NCI-H526 (cell line): Measurements from ENCODE around the gene EIF4A3.
A peak's percentile ranks its signal among the peaks of the same experiment; 100 is the strongest.
"Not testable (repeated sequence)": the region's sequence is repeated elsewhere in the genome, so short reads cannot be mapped to it uniquely, and the experiment has no call there.

Experiments
- DNase-seq, 2 experiments: peaks; one replicate each; lab custom pipeline; 2025; lab: John Stamatoyannopoulos, UW

The EIF4A3 gene

DNA sequence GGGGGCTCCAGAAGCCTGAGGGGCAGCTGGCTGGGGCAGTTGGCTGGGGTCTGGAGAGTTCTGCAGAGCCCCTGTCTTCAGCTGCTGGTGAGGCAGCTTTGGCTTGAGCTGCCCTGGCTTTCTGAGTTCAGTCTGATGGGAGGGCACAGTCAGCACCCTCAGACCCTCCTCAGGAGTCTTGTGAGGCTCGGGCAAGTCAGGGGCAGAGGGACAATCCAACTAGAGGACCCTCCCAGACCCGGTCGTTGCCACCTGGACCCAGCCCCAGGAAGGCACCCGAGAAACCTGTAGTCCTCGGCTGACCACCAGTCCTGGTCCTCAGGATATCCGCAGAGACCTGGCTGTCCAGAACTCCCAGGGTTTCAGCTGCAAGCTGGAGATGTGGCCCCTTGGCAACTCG, 24.8 kb upstream of the EIF4A3 start:
- no peak for DNase-seq

DNA sequence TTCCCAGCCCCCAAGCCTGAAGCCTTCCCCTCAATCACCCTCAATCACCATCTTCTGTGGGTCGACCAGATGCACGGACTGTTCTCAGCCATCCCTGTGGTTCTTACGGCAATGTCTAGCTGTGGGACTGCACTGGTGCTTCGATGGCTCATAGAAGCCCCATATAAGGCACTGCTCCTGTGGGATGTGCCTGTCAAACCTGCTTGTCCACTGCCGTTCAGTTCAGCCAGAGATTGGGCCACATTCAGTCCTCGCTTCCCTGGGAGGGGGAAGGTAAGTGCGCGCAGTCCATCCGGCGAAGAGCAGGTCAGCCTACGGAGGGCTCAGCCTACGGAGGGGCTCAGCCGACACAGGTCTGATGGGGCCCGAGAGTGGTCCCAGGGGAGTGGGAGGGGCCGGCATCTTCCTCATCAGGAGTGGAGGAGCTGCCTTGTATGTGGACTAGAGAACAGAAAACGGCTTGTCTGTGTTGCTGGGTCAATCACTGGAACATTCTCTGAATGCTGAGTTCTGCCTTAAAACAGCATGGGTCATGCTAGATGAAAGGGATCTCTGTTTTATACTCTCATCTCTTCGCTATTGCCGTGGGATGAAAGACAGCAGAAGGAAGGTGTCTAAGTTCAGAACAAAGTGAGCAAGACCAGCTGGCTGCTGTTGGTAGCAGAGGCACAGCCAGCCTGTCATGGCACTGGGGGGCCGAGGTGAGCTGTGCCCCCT, 23.0 kb upstream of the EIF4A3 start, which contains the start of gene CARD14:
CARD14 (plus strand) TSS at position 247 of the 717 bp plus-strand sequence. CDS start 11,409 bp downstream, outside the sequence.
- DNase-seq = peak; percentile 44 to 68

DNA sequence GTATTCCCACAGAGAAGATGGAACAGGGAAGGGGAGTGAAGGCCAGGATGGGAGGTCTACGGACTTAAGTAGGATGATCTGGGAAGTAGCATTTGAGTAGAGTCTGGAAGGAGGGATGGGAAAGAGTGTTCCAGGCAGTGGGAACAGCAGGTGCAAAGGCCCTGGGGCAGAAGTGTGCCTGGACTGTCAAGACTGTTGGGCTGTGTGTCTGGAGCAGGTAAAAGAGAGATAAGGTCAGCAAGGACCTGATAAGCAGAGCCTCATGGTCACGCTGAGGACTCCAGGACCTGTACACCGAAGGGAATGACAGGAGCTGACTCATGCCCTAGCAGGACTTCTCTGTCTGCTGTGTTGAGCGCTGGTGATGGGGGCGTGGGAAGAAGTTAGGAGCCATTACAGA, 22.2 kb upstream of the EIF4A3 start:
- no peak for DNase-seq

DNA sequence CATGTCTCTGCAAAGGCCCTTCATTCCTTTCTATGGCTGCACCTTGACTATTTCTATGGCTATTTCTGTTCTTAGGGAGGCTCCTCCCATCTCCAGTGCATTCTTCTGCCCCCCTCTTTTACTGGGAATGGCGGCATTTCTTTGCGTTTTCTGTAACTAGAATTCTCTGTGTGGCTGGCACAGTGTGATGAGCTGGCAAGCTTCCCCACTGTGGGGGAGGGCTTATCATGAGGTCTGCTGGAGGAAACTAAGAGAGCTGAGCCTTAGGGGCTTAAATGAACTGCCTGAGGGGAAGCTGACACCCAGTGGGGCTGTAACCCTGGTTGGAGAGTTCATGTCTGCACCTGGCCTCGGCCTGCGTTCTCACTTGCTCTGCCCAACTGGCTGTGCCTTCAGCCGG, 21.4 kb upstream of the EIF4A3 start:
- no peak for DNase-seq

DNA sequence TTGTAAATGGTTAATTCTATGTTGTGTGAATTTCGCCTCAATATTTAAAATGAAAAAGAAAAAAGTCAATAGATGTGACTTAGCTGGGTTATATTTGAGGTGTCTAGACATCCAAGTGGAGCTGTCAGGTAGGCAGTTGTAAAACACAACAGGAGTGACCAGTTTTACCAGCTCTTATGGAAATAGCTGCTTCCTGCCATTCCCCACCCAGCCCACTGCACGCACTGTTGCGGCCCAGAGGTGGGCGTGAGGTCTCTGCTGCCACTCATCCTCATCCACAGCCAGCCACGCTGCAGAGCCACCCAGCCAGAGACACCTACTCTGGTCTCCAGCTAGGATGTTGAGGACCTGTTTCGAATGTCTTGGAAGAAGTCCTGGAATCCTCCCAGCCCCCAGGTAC, 19.5 kb upstream of the EIF4A3 start:
- peak; percentile 48 to 77 for DNase-seq

DNA sequence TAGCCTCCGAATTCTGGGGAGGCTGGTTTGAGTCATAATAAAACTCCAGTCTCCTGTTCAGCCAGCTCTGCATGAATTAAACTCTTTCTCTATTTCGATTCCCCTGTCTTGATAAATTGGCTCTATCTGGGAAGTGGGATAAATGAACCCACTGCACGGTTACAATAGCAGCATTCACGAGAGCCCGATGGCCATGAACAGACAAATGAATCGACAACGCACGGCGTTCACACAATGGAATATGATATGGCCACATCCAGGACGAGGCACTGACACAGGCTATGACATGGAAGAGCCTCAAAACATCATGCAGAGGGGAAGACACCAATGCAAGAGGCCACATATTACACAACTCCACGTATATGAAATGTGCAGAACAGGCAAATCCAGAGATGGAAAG, 17.3 kb upstream of the EIF4A3 start:
- DNase-seq = no peak

DNA sequence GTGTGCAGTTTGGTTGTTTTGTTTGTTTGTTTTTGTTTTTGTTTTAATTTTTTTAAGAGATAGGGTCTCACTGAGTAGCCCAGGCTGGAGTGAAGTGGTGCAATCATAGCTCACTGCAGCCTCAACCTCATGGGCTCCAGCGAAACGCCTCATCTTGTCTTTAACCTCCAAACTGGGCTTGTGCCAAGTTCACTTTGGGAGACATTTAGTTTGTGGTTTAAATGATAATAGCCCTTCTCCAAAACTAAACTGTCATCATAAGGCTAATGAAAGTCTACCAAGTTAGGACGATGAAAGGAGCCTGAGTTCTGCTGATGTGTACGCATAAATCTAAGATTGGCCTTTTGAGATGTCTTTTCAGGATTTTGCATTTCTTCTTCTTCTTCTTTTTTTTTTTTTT, 16.4 kb upstream of the EIF4A3 start:
- DNase-seq = no peak

DNA sequence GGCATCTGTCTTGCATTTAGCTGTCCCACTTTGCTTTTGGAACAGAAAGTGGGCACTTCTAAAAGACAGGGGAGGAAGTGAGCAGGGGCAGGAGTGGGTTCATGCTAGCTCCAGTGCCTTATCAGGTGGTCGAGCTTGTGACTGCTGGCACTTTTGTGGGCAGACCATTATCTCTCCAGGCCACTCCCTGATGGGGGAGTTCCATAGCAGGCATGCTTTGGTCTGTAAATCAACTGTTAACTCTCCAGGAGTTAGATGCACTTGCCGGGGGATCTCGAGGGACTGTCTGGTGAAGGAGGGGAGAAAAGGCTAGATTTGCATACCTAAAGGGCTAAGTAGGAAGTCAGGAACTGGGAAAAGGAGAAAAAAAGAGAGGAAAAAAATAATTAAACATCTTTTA, 13.6 kb upstream of the EIF4A3 start:
- no peak for DNase-seq

DNA sequence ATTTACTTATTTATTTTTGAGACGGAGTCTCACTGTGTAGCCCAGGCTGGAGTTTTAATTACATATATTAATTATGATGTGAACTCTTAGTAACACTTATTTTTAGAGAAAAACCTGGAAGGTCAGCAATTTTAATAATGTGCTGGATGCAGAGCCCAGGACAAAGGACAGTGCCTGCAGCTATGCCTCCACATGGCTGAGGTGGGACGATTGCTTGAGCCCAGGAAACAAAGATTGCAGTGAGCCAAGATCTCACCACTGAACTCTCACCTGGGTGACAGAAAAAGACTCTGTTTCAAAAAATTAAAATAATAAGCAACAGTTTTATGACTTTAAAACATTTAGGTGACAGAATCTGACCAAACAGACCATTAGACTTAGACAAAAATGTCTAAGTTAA, 11.9 kb upstream of the EIF4A3 start:
- no peak for DNase-seq

DNA sequence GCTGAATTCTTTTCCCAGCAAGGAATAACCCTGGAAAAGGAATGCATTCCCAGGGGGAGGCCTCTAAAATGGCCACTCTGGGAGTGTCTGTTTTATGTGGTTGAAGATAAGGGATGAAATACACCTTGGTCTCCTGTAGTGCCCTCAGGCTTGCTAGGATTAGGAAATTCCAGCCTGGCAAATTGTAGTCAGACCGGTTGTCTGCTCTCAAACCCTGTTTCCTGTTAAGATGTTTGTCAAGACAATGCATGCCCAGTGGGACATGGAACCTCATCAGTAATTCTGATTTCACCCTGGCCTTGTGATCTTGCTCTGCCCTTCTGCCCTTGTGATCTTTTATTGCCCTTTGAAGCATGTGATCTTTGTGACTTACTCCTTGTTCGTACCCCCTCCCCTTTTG, 8.7 kb upstream of the EIF4A3 start:
- not testable (repeated sequence) for DNase-seq

DNA sequence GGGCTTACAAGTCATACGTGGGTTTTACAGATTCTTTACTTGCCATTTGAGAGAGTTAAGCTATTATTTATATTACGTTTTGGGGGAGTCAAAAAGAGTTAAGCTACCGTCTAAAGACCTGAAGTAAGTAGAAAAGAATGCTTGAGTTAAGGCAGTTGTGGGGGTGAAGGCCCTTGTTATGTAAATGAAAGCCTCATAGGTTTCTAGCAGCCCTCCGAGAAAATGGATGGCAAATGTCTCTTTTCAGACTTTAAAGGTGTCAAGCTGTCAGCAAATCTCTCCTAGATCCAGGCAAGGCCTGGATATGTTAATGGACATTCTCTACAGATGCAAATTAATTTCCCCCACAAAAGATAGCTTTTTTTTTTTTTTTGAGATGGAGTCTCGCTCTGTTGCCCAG, 7.2 kb upstream of the EIF4A3 start:
- DNase-seq = no peak

DNA sequence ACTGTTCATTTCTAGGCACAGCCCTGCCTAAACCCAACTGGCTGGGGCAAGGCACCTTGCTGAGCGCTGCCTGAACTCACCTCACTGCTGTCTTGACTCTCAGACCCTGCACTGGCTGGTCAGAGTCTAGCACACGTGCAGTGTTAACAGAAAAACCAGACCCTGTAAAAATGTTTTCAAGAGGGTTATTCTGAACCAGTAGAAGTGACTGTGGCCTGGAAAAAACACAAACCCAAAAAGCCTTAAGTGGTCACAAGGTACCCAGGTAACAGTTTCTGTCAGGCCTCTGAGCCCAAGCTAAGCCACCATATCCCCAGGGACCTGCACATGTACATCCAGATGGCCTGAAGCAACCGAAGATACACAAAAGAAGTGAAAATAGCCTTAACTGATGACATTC, 6.1 kb upstream of the EIF4A3 start:
- DNase-seq = no peak

DNA sequence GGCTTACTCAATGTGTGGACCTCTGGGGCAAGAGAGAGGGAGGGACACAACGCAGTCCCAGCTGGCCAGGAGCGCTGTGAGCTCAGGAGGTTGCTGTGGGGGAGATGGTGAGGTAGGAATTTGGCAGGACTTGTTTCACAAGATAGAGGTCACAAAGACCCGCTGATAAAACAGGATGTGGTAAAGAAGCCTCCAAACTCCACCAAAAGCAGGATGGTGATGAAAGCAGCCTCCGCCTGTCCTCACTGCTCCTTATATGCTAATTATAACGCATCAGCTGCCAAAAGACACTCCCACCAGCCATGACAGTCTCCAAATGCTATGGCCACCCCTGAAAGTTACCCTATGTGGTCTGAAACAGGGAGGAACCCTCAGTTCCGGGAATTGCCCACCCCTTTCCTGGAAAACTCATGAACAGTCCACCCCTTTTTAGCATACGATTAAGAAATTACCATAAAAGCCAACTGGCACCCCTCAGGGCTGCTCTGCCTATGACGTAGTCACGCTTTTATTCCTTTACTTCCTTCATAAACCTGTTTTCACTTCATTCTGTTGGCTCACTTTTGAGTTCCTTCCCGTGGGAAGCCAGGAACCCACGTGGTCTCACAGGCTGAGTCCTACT, 5.3 kb upstream of the EIF4A3 start:
- no peak for DNase-seq

DNA sequence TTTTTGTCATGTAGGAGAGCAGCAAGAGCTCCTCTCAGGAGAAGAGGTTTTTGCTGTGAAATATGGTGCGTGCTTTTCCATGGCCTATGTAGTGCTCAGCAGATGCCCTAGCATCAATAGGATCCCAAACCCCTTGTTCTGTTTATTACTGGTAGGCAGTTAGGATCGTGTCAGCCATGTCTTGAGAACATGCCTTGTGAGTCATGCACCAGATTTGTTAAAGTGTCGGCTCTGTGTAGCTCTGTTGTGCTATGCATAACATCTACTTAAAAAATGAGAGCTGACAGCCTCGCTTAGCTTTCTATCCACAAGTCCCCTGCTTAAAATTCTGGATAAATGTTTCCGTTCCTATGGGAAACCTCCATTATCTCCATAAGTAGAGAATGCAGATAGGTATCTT, 4.4 kb upstream of the EIF4A3 start:
- DNase-seq = no peak

DNA sequence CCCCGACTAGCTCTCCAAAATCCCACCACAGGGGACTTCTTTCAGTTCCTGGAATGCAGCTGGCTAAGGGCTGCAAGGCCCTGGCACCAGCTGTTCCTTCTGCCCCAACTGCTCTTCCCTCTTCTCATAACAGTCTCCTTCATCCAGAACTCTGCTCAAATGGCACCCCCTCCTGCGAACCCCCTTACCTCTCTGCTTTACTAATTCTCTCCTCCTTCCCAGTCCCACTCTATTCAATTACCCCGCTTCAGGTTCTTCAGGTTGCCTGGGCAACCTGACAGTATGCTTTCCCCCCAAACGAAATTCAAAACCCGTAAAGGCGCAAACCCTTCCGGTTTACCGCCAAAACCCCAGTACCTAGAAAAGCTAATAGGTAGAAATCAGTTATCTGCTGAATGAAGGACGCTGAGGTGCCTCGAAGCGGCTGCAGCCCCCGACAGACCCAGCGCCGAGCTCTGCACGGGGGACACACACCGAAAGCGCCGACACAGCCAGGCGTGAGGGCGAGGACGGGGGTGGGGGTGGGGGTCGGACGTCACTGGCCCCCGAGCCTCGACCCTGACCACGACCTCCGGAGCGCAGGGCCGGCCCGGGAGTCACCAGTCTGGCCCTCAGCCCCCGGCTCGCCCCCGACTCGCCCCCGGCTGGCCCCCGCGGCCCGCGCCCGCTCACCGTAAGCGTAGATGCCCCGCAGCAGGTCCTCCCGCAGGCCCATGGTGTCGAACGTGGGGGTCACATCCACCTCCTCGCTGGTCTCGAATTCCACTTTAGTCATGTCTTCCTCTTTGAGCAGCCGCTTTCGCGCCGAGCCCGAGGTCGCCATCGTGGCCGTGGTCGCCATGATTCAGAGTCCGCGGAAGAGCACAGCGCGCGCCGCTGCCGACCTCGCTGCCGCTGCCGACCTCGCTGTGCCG, 550 bp downstream of the EIF4A3 start:
- DNase-seq = peak in 1 of 2 experiments; percentile 52

DNA sequence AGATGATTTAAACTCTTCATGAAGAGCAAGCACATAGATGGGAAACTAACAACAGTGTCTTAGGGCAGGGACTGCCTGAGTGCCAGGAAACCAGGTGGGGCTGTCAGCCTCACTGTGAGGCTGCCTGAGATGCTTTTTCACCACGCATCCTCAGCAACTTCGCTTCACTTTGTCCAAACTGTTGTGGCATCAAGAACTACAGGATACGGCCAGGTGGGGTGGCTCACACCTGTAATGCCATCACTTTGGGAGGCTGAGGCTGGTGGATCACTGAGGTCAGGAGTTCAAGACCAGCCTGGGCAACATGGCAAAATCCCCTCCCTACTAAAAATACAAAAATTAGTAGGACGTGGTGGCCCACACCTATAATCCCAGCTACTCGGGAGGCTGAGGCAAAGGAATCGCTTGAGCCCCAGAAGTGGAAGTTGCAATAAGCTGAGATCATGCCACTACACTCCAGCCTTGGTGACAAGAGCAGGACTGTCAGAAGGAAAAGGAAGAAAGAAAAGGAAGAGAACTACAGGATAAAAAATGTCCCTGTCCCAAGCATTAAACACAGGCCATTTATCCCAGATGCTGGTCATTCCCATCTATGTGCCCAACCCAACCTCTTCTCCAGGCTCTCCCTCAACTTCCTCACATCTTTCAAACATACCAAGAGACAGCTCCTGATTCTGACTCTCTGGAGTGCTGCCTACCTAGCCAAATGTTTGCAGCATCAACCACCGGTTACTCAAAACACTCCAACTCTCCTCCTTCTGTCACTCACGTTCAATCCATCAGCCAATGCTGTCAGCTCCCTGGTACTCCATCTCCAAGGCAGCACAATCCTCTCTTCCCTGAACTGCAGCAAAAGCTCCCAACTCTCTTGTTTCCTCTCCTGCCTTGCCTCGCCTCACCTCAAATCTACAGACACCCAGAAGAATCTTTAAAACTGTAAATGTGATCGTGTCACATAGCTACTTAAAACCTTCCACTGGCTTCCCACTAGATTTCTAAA, 1.6 kb downstream of the EIF4A3 start:
- DNase-seq = no peak

DNA sequence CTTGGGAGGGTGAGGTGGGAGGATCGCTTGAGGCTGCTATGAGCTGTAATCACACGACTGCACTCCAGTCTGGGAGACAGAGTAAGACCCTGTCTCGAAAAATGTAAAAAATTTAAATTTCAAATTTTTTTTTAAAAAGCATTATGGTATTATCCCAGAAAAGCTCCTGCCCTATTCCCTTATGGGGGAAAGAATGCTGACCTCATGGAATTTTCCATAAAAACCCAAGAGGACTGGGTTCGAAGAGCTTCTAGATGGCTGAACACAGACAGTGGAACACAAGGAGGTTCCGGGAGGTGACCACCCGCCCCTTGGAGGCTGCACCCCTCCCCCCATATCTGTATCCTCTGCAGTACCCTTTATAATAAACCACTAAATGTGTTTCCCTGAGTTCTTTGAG, 4.0 kb downstream of the EIF4A3 start:
- no peak for DNase-seq

DNA sequence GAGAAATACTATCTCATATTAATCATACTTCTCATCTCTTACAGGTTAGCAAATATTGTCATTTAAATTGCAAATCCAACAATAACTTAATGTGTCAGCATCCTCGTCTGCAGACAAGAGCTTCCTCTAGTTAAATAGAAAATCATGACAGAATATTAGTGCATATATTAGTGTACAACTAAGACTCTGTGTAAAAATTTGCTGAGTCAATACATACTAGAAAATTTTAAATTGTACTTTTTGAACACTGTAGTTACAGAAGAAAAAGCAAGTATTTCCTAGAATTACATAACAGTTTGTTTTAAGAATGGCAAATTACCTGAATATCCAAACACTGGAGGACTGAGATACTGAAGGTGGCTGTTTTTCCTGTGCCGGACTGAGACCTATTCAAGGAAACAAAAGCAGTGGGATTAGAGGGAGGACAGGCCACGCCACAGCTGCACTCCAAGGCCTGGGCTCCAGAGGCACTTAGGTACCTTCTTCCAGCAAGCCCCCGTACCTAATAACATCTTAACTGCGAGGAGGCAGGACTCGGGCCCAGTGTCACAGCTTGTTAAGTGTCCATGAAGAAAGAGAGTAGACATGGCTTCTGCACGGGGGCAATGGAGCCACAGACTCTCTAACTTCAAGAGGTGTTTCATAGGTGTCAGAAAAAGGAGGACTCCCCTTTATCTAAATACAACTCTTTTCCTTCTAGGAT, 5.3 kb downstream of the EIF4A3 start:
- DNase-seq = no peak

DNA sequence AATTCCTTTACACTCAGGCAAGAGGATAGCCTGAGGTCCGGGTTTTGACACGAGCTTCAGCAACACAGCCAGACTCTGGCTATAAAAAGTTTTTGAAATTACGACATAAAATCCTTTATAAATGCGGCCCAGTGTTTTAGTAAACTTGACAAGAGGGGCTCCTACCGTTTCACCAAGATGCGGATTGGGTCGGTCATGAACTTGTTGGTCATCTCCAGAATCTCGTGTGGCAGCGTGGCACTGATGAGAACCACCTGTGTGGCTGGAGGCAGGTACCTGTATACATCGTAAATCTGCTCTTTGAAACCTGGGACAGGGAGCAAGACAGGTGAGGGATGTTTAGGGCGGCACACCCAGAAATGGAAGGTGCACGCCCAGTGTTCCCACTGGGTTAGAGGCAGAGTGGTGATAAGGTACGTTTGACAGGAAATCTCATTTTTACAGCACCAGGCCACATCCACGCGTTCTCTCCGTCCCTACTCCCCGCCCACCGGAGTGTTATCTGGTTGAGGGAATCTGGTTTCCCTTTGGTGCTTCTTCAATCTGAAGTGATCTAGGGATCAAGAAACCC, 8.0 kb downstream of the EIF4A3 start:
- DNase-seq = no peak

DNA sequence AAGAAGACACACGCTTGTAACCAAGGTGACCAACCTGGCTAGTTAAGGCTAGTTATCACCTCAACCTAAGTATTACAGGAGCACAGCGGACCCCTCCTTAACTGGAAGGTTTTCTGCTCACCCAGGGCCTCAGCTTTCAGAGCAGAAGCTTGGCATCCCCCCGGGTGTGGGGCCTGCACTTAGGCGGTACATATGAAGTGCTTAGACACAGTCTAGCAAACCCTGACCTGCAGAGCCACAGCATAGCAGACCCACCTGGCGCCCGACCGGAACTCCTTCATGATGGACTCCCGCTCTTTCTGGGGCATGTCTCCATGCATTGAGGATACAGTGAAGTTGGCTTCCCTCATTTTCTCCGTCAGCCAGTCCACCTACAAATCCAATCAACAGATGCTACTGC, 9.8 kb downstream of the EIF4A3 start:
- DNase-seq = no peak

DNA sequence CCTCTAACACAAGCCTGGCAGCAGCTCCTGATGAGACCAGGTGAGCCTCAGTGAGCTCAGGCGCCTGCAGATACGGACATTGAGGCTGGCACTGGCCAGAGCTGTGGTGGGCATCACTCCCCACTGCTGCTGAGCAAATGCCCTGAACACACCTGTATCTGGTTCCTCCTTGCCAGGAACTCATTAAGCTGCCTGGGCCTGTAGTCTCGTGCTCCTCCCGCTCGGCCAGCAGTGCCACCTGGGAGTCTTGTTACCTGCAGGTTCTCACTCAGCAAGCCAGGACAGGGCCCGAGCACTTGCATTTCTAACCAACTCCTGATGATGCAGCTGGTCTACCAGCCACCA, 13.3 kb downstream of the EIF4A3 start:
- no peak for DNase-seq
